Keratinocyte (primary cell): ENCODE measurements around the gene PPP1R7. TPM values are rescaled to one million over a fixed set of nuclear protein-coding genes. Genes with fewer than 3 reads are reported as not detected.

Experiments used
- DNase-seq: peaks from one replicate; pipeline ENCODE4 v3.0.0-alpha.2; 2011; ENCODE audit warnings: low read depth, missing footprints, low spot score
- FAIRE-seq: peaks from 2 replicates; lab custom pipeline; 2011; peaks lifted over from hg19 to GRCh38; lab: Jason Lieb, UNC
- H2AFZ ChIP-seq: 2 replicates; pipeline ENCODE4 v1.6.0; 2012; ENCODE audit warnings: low read length, control low read depth, inconsistent platforms; ENCODE audit not compliant: control insufficient read depth
- H3K27ac ChIP-seq: 2 replicates; pipeline ENCODE4 v1.5.1; 2011; ENCODE audit warnings: low read length; ENCODE audit not compliant: control insufficient read depth, insufficient read depth
- H3K27me3 ChIP-seq: 3 replicates; pipeline ENCODE4 v1.6.0; 2011; ENCODE audit warnings: low read length; ENCODE audit not compliant: control insufficient read depth, insufficient read depth; ENCODE audit errors: extremely low read depth
- H3K36me3 ChIP-seq, 2 experiments: 2 replicates in 1 of 2; 3 replicates in 1 of 2; pipeline ENCODE4 v1.5.1; 2011; ENCODE audit warnings: low read length in 2 of 2, mild to moderate bottlenecking in 1 of 2; ENCODE audit not compliant: control insufficient read depth in 2 of 2, insufficient read depth in 2 of 2; ENCODE audit errors: extremely low read depth in 1 of 2
- H3K4me1 ChIP-seq: 3 replicates; pipeline ENCODE4 v1.5.1; 2011; ENCODE audit warnings: low read length; ENCODE audit not compliant: control insufficient read depth, insufficient read depth; ENCODE audit errors: extremely low read depth
- H3K4me2 ChIP-seq: 3 replicates; pipeline ENCODE4 v1.6.0; 2011; ENCODE audit warnings: low read depth, low read length; ENCODE audit not compliant: control insufficient read depth, insufficient read depth; ENCODE audit errors: extremely low read depth
- H3K4me3 ChIP-seq, 3 experiments: fragments of 200-600 bp in 1 of 3; sonication (generic) in 1 of 3; 2 replicates in 2 of 3; 3 replicates in 1 of 3; pipeline ENCODE4 v1.5.1; 2011 to 2016; ENCODE audit warnings: low read length in 3 of 3, mild to moderate bottlenecking in 3 of 3, control low read depth in 2 of 3, inconsistent platforms in 1 of 3, low read depth in 1 of 3, mixed read lengths in 1 of 3, mixed run types in 1 of 3, moderate library complexity in 1 of 3; ENCODE audit not compliant: control insufficient read depth in 2 of 3, insufficient read depth in 2 of 3; ENCODE audit errors: extremely low read depth in 1 of 3
- H3K79me2 ChIP-seq: 2 replicates; pipeline ENCODE4 v1.6.0; 2012; ENCODE audit warnings: low read length; ENCODE audit not compliant: control insufficient read depth, insufficient read depth
- H3K9ac ChIP-seq: 3 replicates; pipeline ENCODE4 v1.6.0; 2011; ENCODE audit warnings: low read length; ENCODE audit not compliant: control insufficient read depth, insufficient read depth; ENCODE audit errors: extremely low read depth
- H3K9me1 ChIP-seq: 3 replicates; pipeline ENCODE4 v1.6.0; 2011; ENCODE audit warnings: low read length; ENCODE audit not compliant: control insufficient read depth, insufficient read depth; ENCODE audit errors: extremely low read depth
- H3K9me3 ChIP-seq: 2 replicates; pipeline ENCODE4 v1.5.1; 2012; ENCODE audit warnings: low read depth, low read length; ENCODE audit not compliant: control insufficient read depth
- H4K20me1 ChIP-seq: 3 replicates; pipeline ENCODE4 v1.6.0; 2011; ENCODE audit warnings: low read length; ENCODE audit not compliant: control insufficient read depth, insufficient read depth; ENCODE audit errors: extremely low read depth
- CTCF ChIP-seq, 3 experiments: IDR thresholded peaks in 1 of 3; conservative IDR thresholded peaks in 1 of 3; optimal IDR thresholded peaks in 1 of 3; 2 replicates in 2 of 3; 3 replicates in 1 of 3; pipeline versions ENCODE3 to v1.5.1; 2011; ENCODE audit warnings: low read length in 3 of 3, mild to moderate bottlenecking in 3 of 3, moderate library complexity in 2 of 3, control low read depth in 1 of 3, inconsistent platforms in 1 of 3; ENCODE audit not compliant: insufficient read depth in 2 of 3; ENCODE audit errors: extremely low read depth in 1 of 3
- EZH2 ChIP-seq: IDR thresholded peaks from one replicate; pipeline ENCODE4 v1.6.1; 2012; ENCODE audit warnings: inconsistent platforms, mild to moderate bottlenecking, low read length, moderate library complexity
- dilution Hi-C: fragments of 300-500 bp; cut with MboI; formaldehyde crosslinking; loops from one replicate; pipeline ENCODE4 v1.7.0; 2020; ENCODE audit warnings: low sequenced_read_pairs; ENCODE audit not compliant: extremely low pct_ligation_motif_present
- polyA plus RNA-seq, 5 experiments: library from polyadenylated mRNA; depleted of rRNA in 3 of 5; stranded (reverse) in 3 of 5; stranded (forward) in 1 of 5; unstranded in 1 of 5; fragments of >200 nt; gene quantifications; 1 replicate in 1 of 5; 2 replicates in 3 of 5; 3 replicates in 1 of 5; pipeline versions ENCODE4 v1.2.1 to v1.2.3, GENCODE V29; 2011 to 2012; ENCODE audit warnings: missing spikeins in 2 of 5, low read depth in 1 of 5, low replicate concordance in 1 of 5

Gene PPP1R7
- polyA plus RNA-seq, 1 donor (not counting 4 experiments of a cell fraction or from before 2014, with no cell fraction given) = 84.9 TPM

DNA sequence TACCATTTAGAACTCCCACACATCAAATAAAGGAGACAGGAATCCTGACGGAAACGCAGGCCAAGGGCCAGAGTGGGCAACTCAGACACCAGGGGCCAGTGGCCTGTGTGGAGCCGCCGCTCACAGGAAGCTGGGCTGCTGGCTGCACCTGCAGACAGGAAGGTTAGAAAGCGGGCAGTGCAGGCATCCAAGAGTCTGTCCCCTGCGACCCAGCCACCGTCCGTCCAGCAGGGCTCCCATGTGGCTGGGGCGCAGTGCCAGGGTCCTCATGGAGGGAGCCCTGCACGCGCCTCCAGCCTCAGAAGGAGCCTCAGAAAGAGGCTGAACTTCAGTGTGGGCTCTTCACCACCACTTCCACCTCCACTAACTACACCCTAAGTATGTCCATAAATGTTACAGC, 35.7 kb downstream of the PPP1R7 start:
- Histone ChIP-seq H3K36me3 (peaks cover 0 to 3% of the 10 kb centered on the region in 2 experiments), H3K4me2 (no peak overlapping the region), H4K20me1 (no peaks in the 10 kb centered on the region), H3K27me3 (peaks cover 18% of the 10 kb centered on the region), H3K79me2 (no peaks in the 10 kb centered on the region), H3K9me3 (no peaks in the 10 kb centered on the region), H3K9ac (no peak overlapping the region), H3K27ac (no peak overlapping the region), H3K9me1 (no peaks in the 10 kb centered on the region), H2AFZ (no peak overlapping the region), H3K4me3 (no peak overlapping the region), H3K4me1 (no peaks in the 10 kb centered on the region)
- FAIRE-seq (no peak), DNase-seq (no peak)
- TF ChIP-seq CTCF (optimal IDR thresholded peaks at IDR 0.05 in 1 of 3, IDR thresholded peaks at IDR 0.05 in 1 of 3, conservative IDR thresholded peaks at IDR 0.05 in 1 of 3; ENCODE audit: extremely low read depth in 1 of 3, insufficient read depth in 2 of 3, low read length in 3 of 3) (no peak), EZH2 (no peak)
- dilution Hi-C loops = no loop called here

- no peak overlapping the region for H3K4me3 ChIP-seq
- no peak for FAIRE-seq
- DNase-seq = no peak
- H3K9me3 ChIP-seq = no peaks in the 10 kb centered on the region
- no peak overlapping the region for H3K27ac ChIP-seq
- H3K9ac ChIP-seq = no peak overlapping the region
- H4K20me1 ChIP-seq = no peaks in the 10 kb centered on the region
- H3K79me2 ChIP-seq = no peaks in the 10 kb centered on the region
- no peaks in the 10 kb centered on the region for H3K4me1 ChIP-seq
- dilution Hi-C loops = no loop called here
- peaks cover 0 to 3% of the 10 kb centered on the region in 2 experiments for H3K36me3 ChIP-seq
- no peak overlapping the region for H3K4me2 ChIP-seq
- no peak overlapping the region for H2AFZ ChIP-seq
- peaks cover 25% of the 10 kb centered on the region for H3K27me3 ChIP-seq
- H3K9me1 ChIP-seq = no peaks in the 10 kb centered on the region
- no peak for TF ChIP-seq CTCF (optimal IDR thresholded peaks at IDR 0.05 in 1 of 3, IDR thresholded peaks at IDR 0.05 in 1 of 3, conservative IDR thresholded peaks at IDR 0.05 in 1 of 3; ENCODE audit: extremely low read depth in 1 of 3, insufficient read depth in 2 of 3, low read length in 3 of 3)
- no peak for TF ChIP-seq EZH2
Measured at GRCh38 chr2:241187101-241187917, 37.0 kb downstream of the PPP1R7 start.
